AG09309 (cell line): ENCODE measurements around the gene CACNA1I.

Experiments
- DNase-seq: peaks from one replicate; pipeline ENCODE4 v3.0.0-alpha.2; 2010; ENCODE audit warnings: low read depth
- H3K4me3 ChIP-seq: 2 replicates; pipeline ENCODE4 v1.5.1; 2011; ENCODE audit warnings: mild to moderate bottlenecking, low read depth, low read length, moderate library complexity; ENCODE audit not compliant: control insufficient read depth
- TF ChIP-seq, protein P1 (sequence below): IDR thresholded peaks from 2 replicates; pipeline ENCODE4 v1.5.1; 2011; ENCODE audit warnings: mild to moderate bottlenecking, low read depth, low read length, inconsistent platforms; ENCODE audit not compliant: insufficient read depth, control insufficient read depth; ENCODE audit errors: missing control alignments

Gene CACNA1I

GRCh38 chr22:39593066-39593930, 22.7 kb downstream of the CACNA1I start:
- DNase-seq, result no peak
- TF ChIP-seq, protein P1, sequence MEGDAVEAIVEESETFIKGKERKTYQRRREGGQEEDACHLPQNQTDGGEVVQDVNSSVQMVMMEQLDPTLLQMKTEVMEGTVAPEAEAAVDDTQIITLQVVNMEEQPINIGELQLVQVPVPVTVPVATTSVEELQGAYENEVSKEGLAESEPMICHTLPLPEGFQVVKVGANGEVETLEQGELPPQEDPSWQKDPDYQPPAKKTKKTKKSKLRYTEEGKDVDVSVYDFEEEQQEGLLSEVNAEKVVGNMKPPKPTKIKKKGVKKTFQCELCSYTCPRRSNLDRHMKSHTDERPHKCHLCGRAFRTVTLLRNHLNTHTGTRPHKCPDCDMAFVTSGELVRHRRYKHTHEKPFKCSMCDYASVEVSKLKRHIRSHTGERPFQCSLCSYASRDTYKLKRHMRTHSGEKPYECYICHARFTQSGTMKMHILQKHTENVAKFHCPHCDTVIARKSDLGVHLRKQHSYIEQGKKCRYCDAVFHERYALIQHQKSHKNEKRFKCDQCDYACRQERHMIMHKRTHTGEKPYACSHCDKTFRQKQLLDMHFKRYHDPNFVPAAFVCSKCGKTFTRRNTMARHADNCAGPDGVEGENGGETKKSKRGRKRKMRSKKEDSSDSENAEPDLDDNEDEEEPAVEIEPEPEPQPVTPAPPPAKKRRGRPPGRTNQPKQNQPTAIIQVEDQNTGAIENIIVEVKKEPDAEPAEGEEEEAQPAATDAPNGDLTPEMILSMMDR, result no peak
- H3K4me3 ChIP-seq, result no peak overlapping the region

GRCh38 chr22:39593931-39594285, 23.4 kb downstream of the CACNA1I start:
- no peak overlapping the region for H3K4me3 ChIP-seq
- no peak for DNase-seq
- TF ChIP-seq, protein P1, result no peak

DNA sequence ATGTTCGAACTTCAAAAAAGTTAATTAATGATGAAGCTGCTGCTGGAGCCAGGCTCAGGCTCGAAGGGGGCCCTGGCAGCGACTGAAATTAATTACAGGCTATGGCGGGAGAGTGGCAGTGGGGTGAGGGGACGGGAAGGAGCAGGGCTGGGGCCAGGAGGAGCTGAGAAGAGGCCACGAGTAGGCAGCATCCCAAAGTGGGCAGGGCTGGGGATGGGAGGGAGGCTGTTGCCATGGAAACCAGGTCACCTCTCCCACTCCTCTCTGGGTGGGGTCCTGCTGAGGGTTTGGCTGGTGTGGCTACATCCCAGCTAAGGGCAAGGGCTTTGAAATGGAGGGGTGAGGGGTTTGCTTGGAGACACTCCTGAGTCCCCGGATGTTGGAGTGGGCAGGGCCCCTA, 23.9 kb downstream of the CACNA1I start:
- TF ChIP-seq, protein P1, result no peak
- H3K4me3 ChIP-seq, result no peak overlapping the region
- DNase-seq, result no peak

DNA sequence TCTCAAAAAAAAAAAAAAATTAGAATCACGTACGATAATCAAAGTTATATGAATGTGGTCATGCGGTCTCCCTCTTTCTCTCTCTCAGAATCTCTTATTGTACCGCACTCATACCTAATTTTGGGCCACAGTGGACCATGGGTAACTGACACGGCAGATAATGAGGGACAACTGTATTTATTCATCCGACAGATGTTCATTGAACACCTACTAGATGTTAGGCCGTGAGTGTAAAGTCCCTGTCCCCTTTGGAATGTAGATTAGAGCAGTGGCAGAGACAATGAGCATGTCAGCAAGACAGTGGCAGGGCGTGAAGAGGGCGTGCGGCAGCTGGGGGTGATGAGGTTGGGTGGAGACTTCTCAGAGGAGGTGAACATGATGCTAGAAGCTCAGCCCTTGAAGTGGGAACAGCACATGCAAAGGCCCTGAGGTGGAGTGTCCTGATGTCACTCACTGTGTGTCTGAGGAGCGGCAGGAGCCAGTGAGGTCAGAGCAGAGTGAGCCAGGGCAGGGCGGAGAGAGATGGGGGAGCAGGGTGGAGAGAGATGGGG, 25.1 kb downstream of the CACNA1I start:
- no peak overlapping the region for H3K4me3 ChIP-seq
- DNase-seq, result no peak
- TF ChIP-seq, protein P1, result no peak

- H3K4me3 ChIP-seq, result no peak overlapping the region
- TF ChIP-seq, protein P1, result no peak
- no peak for DNase-seq
Measured at GRCh38 chr22:39596601-39597000, 26.0 kb downstream of the CACNA1I start.

DNA sequence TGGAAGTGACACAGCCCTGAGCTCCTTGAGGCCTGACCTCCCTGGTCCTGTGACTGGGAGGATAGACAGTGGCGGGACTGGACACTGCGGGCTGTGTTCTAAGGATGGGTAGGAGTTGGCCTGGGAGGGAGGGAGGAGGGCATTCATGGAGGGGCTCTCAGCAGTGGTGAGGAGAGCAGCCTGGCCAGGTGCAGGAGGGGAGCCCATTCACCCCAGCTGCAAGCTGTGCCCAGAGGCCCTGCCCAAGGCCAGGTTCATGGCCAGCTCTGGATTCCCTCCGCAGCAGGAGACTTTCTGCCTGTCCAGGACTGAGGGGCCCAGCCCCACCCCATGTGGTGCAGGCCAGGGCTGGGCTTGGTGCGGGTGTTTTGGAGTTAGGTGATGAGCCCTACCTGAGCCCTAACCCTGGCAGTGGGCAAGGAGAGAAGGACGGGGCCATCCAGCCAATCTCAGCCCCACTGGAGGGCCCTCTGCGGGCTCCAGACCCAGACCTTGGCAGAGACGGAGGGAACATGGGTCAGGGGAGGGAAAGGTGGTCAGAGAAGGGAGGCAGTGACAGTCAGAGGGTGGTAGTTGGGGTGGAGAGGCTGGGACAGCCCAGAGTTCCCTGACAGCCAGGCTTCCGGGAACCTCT, 26.8 kb downstream of the CACNA1I start:
- no peak overlapping the region for H3K4me3 ChIP-seq
- DNase-seq, result no peak
- TF ChIP-seq, protein P1, result no peak
